GM21528 (cell line): ENCODE results near the gene SMIM45.

Experiments
- ATAC-seq: cut with Tn5 transposase; IDR thresholded peaks from one replicate; pipeline ENCODE4 v1.9.1; 2021; ENCODE audit warnings: mild to moderate bottlenecking, moderate library complexity; ENCODE audit not compliant: unreplicated experiment, low FRiP score

The SMIM45 gene

GRCh38 chr22:41951898-41952474 lies at the start of gene SMIM45:
SMIM45 (plus strand) TSS chr22:41952150.
- ATAC-seq, result no peak

GRCh38 chr22:41902932-41903421 lies 49.0 kb upstream of the SMIM45 start:
- ATAC-seq, result no peak

- no peak for ATAC-seq
Observed at GRCh38 chr22:41904450-41905410, 47.2 kb upstream of the SMIM45 start.

GRCh38 chr22:41905411-41906202 lies 46.3 kb upstream of the SMIM45 start:
- ATAC-seq, result no peak

GRCh38 chr22:41906822-41907221 lies 45.1 kb upstream of the SMIM45 start:
- ATAC-seq, result no peak

- no peak for ATAC-seq
Observed at GRCh38 chr22:41907436-41908401, 44.2 kb upstream of the SMIM45 start.

GRCh38 chr22:41908411-41909309 lies 43.3 kb upstream of the SMIM45 start:
- no peak for ATAC-seq

GRCh38 chr22:41909310-41910049 lies 42.5 kb upstream of the SMIM45 start:
- ATAC-seq, result no peak

GRCh38 chr22:41910050-41911000 lies 41.6 kb upstream of the SMIM45 start:
- ATAC-seq, result no peak

- no peak for ATAC-seq
Observed at GRCh38 chr22:41911001-41911611, 40.8 kb upstream of the SMIM45 start.

- no peak for ATAC-seq
Observed at GRCh38 chr22:41912338-41913039, 39.5 kb upstream of the SMIM45 start.

- no peak for ATAC-seq
Observed at GRCh38 chr22:41913040-41913719, 38.8 kb upstream of the SMIM45 start.

- ATAC-seq, result no peak
Observed at GRCh38 chr22:41913842-41914534, 38.0 kb upstream of the SMIM45 start.

GRCh38 chr22:41914611-41915034 lies 37.3 kb upstream of the SMIM45 start:
- ATAC-seq, result no peak
